ENCODE results near the gene MRE11.

- TF ChIP-seq CTCF (IDR thresholded peaks at IDR 0.05; ENCODE audit: insufficient read depth, low read depth, low read length), result no peak
- no peak for TF ChIP-seq EZH2 (IDR thresholded peaks at IDR 0.05; ENCODE audit: insufficient read depth, low read length)
Observed at GRCh38 chr11:94445641-94446040, 48.0 kb downstream of the MRE11 start.
